K562 (cell line): ENCODE data around the gene ATP6V1G2. TPM values are rescaled to one million over a fixed set of nuclear protein-coding genes. Genes with fewer than 3 reads are reported as not detected.

Source experiments
- CHCHD3 ChIP-seq: fragments of 250-450 bp; sonication (Bioruptor Pico); IDR thresholded peaks from 2 replicates; pipeline ENCODE4 v2.1.2; 2022; ENCODE audit warnings: mild to moderate bottlenecking
- CREB1 ChIP-seq, 2 experiments: sonication (generic) in 1 of 2; formaldehyde crosslinking in 1 of 2; IDR thresholded peaks; 2 replicates each; pipeline versions ENCODE4 v1.6.1 to v1.8.0; 2012 to 2022; ENCODE audit warnings: inconsistent platforms in 1 of 2, mild to moderate bottlenecking in 1 of 2, missing genetic modification reagents in 1 of 2, moderate library complexity in 1 of 2
- CTBP1 ChIP-seq: fragments of 450-650 bp; IDR thresholded peaks from 2 replicates; pipeline ENCODE4 v1.6.1; 2016; ENCODE audit warnings: borderline replicate concordance
- ERF ChIP-seq: fragments of 450-650 bp; formaldehyde crosslinking; IDR thresholded peaks from 2 replicates; pipeline ENCODE4 v1.4.0; 2020; ENCODE audit warnings: mild to moderate bottlenecking, mixed read lengths
- GABPA ChIP-seq: fragments of 200-800 bp; sonication (Bioruptor generic); conservative IDR thresholded peaks from 2 replicates; pipeline ENCODE4 v1.6.1; 2016; ENCODE audit warnings: low read depth, missing genetic modification characterization, missing compliant biosample characterization
- ILK ChIP-seq: fragments of 450-650 bp; IDR thresholded peaks from 2 replicates; pipeline ENCODE4 v1.6.1; 2016; ENCODE audit warnings: missing genetic modification characterization, low read depth, mild to moderate bottlenecking, missing compliant biosample characterization, moderate library complexity, borderline replicate concordance
- L3MBTL2 ChIP-seq: fragments of 450-650 bp; IDR thresholded peaks from 2 replicates; pipeline ENCODE4 v1.6.1; 2016; ENCODE audit warnings: mild to moderate bottlenecking, moderate library complexity
- MCM5 ChIP-seq: fragments of 450-650 bp; IDR thresholded peaks from 2 replicates; pipeline ENCODE4 v1.6.1; 2016; ENCODE audit warnings: low read depth
- MEF2D ChIP-seq: conservative IDR thresholded peaks from 2 replicates; pipeline ENCODE4 v1.6.1; 2016; ENCODE audit warnings: low read depth, missing genetic modification characterization, missing compliant biosample characterization
- RB1 ChIP-seq: fragments of 450-650 bp; IDR thresholded peaks from 2 replicates; pipeline ENCODE4 v1.6.1; 2017; ENCODE audit warnings: low read depth, mild to moderate bottlenecking
- RBM25 ChIP-seq: fragments of 200-400 bp; formaldehyde crosslinking; IDR thresholded peaks from 2 replicates; pipeline ENCODE4 v1.6.1; 2018; ENCODE audit warnings: low read length, low read depth, moderate library complexity; ENCODE audit not compliant: severe bottlenecking
- SMC3 ChIP-seq: conservative IDR thresholded peaks from 2 replicates; pipeline ENCODE4 v1.6.1; 2011; ENCODE audit warnings: low read depth, low read length, improper control_type of control experiment; ENCODE audit not compliant: insufficient read depth
- TAF15 ChIP-seq: fragments of 200-400 bp; formaldehyde crosslinking; IDR thresholded peaks from 2 replicates; pipeline ENCODE4 v1.6.1; 2017; ENCODE audit warnings: mild to moderate bottlenecking, low read depth, low read length, moderate library complexity
- ZNF124 ChIP-seq: sonication (generic); formaldehyde crosslinking; IDR thresholded peaks from 2 replicates; pipeline ENCODE4 v1.8.1; 2022; ENCODE audit warnings: missing genetic modification reagents
- ZNF23 ChIP-seq: fragments of 250-450 bp; sonication (Bioruptor Pico); IDR thresholded peaks from 2 replicates; pipeline ENCODE4 v1.4.0; 2020; ENCODE audit warnings: mild to moderate bottlenecking
- ZNF384 ChIP-seq: IDR thresholded peaks from 2 replicates; pipeline ENCODE4 v1.6.1; 2012; ENCODE audit warnings: low read depth, low read length, improper control_type of control experiment
- ZNF444 ChIP-seq: fragments of 250-450 bp; sonication (Bioruptor Pico); IDR thresholded peaks from 2 replicates; pipeline ENCODE4 v1.4.0; 2020; ENCODE audit warnings: mild to moderate bottlenecking, moderate library complexity
- ZNF644 ChIP-seq: fragments of 200-800 bp; sonication (Bioruptor generic); IDR thresholded peaks from 2 replicates; pipeline ENCODE4 v1.6.1; 2016; ENCODE audit warnings: low read depth, missing genetic modification characterization, missing compliant biosample characterization
- polyA plus RNA-seq, 8 experiments: library from polyadenylated mRNA; depleted of rRNA in 4 of 8; stranded (reverse) in 5 of 8; unstranded in 3 of 8; fragments of >200 nt; fragmentation: Nextera tagmentation in 2 of 8; fragmentation: Illumina TruSeq in 1 of 8; extraction: Ambion mirVana in 2 of 8; extraction: Trizol in 1 of 8; gene quantifications; 2 replicates each; pipeline versions ENCODE4 v1.2.1 to v1.2.3, GENCODE V29; 2011 to 2014; ENCODE audit warnings: inconsistent platforms in 1 of 8, missing spikeins in 1 of 8
- total RNA-seq, 7 experiments: library from RNA; depleted of rRNA in 6 of 7; stranded (reverse); fragments of >200 nt in 6 of 7; fragmentation: Illumina TruSeq in 2 of 7; extraction: Trizol in 2 of 7; gene quantifications; 2 replicates each; pipeline versions ENCODE4 v1.2.1 to v1.2.3, GENCODE V29; 2011 to 2021; ENCODE audit warnings: low replicate concordance in 1 of 7
- TF ChIP-seq, protein P1 (sequence below): fragments of 450-650 bp; IDR thresholded peaks from one replicate; pipeline ENCODE4 v1.6.1; 2018; ENCODE audit warnings: mild to moderate bottlenecking, moderate library complexity; ENCODE audit not compliant: partially characterized antibody
- TF ChIP-seq, protein P2 (sequence below): fragments of 450-650 bp; formaldehyde crosslinking; IDR thresholded peaks from 2 replicates; pipeline ENCODE4 v1.4.0; 2020; ENCODE audit warnings: mild to moderate bottlenecking, mixed read lengths
- TF ChIP-seq, protein P3 (sequence below): sonication (generic); formaldehyde crosslinking; IDR thresholded peaks from 2 replicates; pipeline ENCODE4 v1.8.0; 2022; ENCODE audit warnings: mild to moderate bottlenecking, missing genetic modification reagents
- TF ChIP-seq, protein P4 (sequence below): conservative IDR thresholded peaks from 2 replicates; pipeline ENCODE4 v1.6.1; 2011; ENCODE audit warnings: low read depth, mild to moderate bottlenecking, low read length; ENCODE audit not compliant: control insufficient read depth

ATP6V1G2 gene
- total and polyA plus RNA-seq, 9 of the 15 experiments (the other 6 are each of a cell fraction or from before 2014, with no cell fraction given): 0.14 to 1.5 (median 0.33) TPM

DNA sequence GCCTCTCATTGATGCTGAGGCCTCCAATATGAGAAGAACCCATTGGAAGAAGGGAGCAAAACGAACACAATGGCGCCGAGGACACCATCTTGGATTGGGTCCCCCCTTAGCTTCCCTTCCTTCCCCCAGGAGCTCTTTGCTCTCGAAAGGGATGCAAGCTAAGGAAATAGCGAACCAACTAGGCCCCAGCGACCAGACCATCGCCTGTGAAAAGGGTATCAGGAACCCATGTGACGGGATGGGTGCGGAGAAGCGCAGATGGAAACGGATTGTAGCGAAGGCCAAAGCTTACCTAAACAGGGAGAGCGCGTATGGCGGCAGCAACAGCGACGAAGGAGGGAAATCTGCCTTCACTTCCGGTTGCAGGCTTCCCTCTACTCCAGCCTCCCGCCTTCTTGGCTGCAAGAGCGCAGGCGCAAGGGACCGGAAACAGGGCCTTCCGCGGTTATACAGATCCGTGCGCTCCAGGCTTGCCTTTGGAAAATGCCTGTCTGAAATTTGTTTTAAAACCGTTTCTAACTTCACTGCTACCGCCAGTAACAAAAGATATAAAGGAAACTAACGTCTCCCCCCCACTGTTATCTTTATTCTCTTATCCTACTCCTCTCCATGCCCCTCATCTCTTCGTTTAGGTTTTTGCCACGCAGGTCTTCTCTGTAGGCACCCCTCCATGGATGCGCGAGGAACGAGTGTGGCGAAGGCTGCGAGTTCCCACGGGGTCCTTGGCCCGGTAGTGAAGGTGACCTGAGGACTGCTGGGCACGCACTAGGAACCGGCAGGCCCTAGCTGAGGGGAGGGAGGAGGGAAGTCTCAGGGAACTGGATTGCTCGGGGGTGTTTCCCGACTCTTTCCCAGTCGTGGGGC lies 4.5 kb downstream of the ATP6V1G2 start, which contains the start of gene DDX39B (continued):
- 0 out of 2 replicates have a peak, but pooled peaks have one; percentile 44 for TF ChIP-seq ZNF644 (tag)
- no peak for TF ChIP-seq TAF15
- TF ChIP-seq, protein P1, sequence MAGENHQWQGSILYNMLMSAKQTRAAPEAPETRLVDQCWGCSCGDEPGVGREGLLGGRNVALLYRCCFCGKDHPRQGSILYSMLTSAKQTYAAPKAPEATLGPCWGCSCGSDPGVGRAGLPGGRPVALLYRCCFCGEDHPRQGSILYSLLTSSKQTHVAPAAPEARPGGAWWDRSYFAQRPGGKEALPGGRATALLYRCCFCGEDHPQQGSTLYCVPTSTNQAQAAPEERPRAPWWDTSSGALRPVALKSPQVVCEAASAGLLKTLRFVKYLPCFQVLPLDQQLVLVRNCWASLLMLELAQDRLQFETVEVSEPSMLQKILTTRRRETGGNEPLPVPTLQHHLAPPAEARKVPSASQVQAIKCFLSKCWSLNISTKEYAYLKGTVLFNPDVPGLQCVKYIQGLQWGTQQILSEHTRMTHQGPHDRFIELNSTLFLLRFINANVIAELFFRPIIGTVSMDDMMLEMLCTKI: no peak
- TF ChIP-seq, protein P2, sequence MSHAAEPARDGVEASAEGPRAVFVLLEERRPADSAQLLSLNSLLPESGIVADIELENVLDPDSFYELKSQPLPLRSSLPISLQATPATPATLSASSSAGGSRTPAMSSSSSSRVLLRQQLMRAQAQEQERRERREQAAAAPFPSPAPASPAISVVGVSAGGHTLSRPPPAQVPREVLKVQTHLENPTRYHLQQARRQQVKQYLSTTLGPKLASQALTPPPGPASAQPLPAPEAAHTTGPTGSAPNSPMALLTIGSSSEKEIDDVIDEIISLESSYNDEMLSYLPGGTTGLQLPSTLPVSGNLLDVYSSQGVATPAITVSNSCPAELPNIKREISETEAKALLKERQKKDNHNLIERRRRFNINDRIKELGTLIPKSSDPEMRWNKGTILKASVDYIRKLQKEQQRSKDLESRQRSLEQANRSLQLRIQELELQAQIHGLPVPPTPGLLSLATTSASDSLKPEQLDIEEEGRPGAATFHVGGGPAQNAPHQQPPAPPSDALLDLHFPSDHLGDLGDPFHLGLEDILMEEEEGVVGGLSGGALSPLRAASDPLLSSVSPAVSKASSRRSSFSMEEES: peak; percentile 2; the same call in 1 of the 2 replicates
- peak; percentile 75 for TF ChIP-seq CTBP1
- TF ChIP-seq L3MBTL2: peak; percentile 94
- TF ChIP-seq SMC3: no peak
- peak; percentile 57; the same call in 1 of the 2 replicates for TF ChIP-seq CHCHD3 (CRISPR knock-in tag)
- TF ChIP-seq ZNF384: no peak
- TF ChIP-seq MEF2D (tag): peak; percentile 80
- TF ChIP-seq RB1: peak; percentile 95; the same call in 1 of the 2 replicates
- no peak; the same call in none of the 2 replicates for TF ChIP-seq CREB1 (IDR thresholded peaks at IDR 0.05)
- 0 out of 2 replicates have a peak, but pooled peaks have one; percentile 58 for TF ChIP-seq CREB1 (CRISPR knock-in tag; IDR thresholded peaks at IDR 0.05)
- peak; percentile 14 for TF ChIP-seq ERF (CRISPR knock-in tag)
- TF ChIP-seq, protein P3, sequence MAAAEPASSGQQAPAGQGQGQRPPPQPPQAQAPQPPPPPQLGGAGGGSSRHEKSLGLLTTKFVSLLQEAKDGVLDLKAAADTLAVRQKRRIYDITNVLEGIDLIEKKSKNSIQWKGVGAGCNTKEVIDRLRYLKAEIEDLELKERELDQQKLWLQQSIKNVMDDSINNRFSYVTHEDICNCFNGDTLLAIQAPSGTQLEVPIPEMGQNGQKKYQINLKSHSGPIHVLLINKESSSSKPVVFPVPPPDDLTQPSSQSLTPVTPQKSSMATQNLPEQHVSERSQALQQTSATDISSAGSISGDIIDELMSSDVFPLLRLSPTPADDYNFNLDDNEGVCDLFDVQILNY (CRISPR knock-in tag): no peak
- no peak for TF ChIP-seq ILK (tag)
- TF ChIP-seq RBM25: no peak
- TF ChIP-seq ZNF23 (CRISPR knock-in tag): peak; percentile 62; the same call in 1 of the 2 replicates
- TF ChIP-seq, protein P4, sequence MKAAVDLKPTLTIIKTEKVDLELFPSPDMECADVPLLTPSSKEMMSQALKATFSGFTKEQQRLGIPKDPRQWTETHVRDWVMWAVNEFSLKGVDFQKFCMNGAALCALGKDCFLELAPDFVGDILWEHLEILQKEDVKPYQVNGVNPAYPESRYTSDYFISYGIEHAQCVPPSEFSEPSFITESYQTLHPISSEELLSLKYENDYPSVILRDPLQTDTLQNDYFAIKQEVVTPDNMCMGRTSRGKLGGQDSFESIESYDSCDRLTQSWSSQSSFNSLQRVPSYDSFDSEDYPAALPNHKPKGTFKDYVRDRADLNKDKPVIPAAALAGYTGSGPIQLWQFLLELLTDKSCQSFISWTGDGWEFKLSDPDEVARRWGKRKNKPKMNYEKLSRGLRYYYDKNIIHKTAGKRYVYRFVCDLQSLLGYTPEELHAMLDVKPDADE: peak; percentile 75; the same call in 1 of the 2 replicates
- TF ChIP-seq MCM5: no peak
- TF ChIP-seq ZNF444: no peak; the same call in 1 of the 2 replicates
- peak; percentile 97 for TF ChIP-seq GABPA (tag)
- no peak for TF ChIP-seq ZNF124 (CRISPR knock-in tag)
